ENCODE results near the gene CST4. TPM values are rescaled to one million over a fixed set of nuclear protein-coding genes. Genes with fewer than 3 reads are reported as not detected.
A peak's percentile ranks its signal among the peaks of the same experiment; 100 is the strongest.

The CST4 gene
- total RNA-seq, 2 donors from 2014 or later = not detected

DNA sequence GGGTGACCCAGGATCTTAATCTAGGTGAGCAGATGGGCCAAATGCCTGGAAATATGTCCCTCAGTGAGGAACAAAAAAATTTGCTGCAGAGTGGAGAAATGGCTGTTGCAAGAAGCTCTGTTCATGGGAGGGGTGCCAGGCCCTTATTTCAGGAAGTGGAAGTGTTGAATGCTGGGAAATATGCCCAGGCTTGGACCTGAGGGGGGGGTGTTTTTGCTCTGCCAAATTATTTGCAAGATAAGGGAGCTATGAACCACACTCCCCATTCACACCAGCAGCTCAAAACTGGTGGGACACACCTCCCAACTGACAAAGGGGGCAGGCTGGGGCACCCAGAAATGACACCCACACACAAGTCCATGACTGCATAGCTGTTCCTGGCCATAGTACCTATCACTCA is 8.7 kb downstream of the CST4 start:
- Histone ChIP-seq H3K27ac (no peak overlapping the region), H3K9me3 (no peaks in the 10 kb centered on the region), H3K27me3 (no peaks in the 10 kb centered on the region), H3K4me1 (peaks cover 0 to 7% of the 10 kb centered on the region in 2 donors), H3K36me3 (no peaks in the 10 kb centered on the region), H3K4me3 (no peak overlapping the region)
- peak; percentile 60 for DNase-seq (ENCODE audit: low spot score)
- TF ChIP-seq, protein P1, sequence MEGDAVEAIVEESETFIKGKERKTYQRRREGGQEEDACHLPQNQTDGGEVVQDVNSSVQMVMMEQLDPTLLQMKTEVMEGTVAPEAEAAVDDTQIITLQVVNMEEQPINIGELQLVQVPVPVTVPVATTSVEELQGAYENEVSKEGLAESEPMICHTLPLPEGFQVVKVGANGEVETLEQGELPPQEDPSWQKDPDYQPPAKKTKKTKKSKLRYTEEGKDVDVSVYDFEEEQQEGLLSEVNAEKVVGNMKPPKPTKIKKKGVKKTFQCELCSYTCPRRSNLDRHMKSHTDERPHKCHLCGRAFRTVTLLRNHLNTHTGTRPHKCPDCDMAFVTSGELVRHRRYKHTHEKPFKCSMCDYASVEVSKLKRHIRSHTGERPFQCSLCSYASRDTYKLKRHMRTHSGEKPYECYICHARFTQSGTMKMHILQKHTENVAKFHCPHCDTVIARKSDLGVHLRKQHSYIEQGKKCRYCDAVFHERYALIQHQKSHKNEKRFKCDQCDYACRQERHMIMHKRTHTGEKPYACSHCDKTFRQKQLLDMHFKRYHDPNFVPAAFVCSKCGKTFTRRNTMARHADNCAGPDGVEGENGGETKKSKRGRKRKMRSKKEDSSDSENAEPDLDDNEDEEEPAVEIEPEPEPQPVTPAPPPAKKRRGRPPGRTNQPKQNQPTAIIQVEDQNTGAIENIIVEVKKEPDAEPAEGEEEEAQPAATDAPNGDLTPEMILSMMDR (IDR thresholded peaks at IDR 0.05) = no peak

DNA sequence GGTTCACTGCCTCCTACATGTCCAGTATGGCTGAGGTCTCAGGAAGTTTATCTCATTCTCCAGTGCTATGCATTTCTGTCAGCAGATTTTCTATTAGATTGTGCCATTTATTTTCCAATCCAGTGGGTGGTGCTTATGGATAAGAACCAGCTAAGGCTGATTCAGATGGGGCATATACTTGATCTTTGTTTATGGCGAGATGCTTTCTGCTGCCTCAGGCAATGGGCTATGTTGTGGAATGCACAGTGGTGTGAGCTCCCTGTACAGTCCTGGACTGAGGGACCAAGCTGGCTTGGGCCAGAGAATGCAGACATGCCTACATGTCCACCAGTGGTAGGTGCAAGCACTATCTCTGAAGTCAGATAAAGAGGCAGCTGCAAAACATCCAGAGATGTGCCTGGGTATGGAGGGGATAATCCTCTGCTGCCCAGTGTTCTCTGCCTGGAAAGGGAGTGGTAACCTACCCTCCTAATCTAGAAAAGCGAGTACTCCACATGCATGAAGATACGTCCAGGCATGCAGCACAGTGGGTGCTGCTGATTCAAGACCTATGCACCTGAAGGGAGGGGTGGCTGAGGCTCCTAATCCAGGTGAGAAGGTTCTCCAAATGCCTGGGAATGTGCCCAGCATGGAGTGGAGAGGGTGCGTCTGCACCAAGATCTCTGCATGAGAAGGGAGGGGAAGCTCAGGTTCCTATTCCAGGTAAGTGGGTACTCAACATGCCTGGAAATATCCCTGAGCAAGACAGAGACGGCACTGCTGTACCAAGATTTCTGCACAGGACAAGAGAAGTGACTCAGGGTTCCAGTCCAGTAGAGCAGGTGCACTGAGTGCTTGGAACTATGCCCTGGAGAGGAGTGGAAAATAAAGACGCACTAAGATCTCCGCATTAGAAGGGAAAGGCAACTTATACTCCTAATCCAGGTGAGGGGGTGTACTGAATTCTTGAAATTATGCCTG is 9.4 kb downstream of the CST4 start:
- TF ChIP-seq, protein P1 (IDR thresholded peaks at IDR 0.05) = no peak
- DNase-seq (ENCODE audit: low spot score) = peak; percentile 40
- Histone ChIP-seq H3K9me3 (no peaks in the 10 kb centered on the region), H3K4me1 (peaks cover 0 to 7% of the 10 kb centered on the region in 2 donors), H3K27me3 (no peaks in the 10 kb centered on the region), H3K27ac (no peak overlapping the region), H3K36me3 (no peaks in the 10 kb centered on the region), H3K4me3 (no peak overlapping the region)

DNA sequence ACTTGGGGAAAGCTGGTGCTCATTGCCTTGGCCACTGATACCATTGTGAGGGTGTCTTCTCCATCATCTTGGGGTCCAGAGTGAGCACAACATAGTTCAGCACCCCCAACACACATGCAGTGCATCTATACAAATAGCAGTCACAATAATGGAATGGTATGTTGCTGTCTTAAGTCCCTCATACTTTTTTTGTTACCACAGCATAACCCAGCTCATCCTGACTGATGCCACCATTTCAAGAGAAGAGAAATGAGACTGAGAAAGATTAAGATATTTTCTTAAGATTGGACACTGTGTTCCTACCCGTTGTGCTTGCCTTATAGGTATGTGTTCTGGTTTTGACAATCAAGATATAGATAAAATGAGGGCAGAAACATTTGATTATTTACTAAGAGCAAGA is 15.6 kb downstream of the CST4 start:
- no peak for DNase-seq (ENCODE audit: low spot score)
- no peaks in the 10 kb centered on the region for H3K36me3 ChIP-seq
- TF ChIP-seq, protein P1 (IDR thresholded peaks at IDR 0.05) = no peak
- no peaks in the 10 kb centered on the region for H3K27me3 ChIP-seq
- no peak overlapping the region for H3K4me3 ChIP-seq
- H3K27ac ChIP-seq = no peak overlapping the region
- H3K4me1 ChIP-seq = no peaks in the 10 kb centered on the region
- H3K9me3 ChIP-seq = no peaks in the 10 kb centered on the region

DNA sequence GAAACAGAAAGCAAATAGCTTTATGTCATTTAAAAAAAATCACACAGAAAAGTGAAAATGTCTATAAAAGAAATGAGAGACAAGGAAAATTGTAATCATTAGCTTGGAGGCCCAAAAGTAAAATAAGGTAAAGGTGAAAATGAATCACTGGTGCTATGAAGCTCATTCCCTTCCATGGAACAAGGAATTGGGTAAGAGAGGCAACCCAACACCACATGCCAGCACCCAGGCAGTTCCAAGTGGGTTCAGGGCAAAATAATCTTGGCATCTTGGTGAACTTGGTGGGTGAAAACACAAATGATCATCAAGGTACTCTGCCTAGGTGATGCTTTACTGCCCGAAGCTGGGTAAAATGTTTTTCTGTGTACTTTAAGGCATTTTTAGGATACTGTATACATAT is 16.7 kb downstream of the CST4 start:
- no peak overlapping the region for H3K27ac ChIP-seq
- no peaks in the 10 kb centered on the region for H3K9me3 ChIP-seq
- no peaks in the 10 kb centered on the region for H3K36me3 ChIP-seq
- TF ChIP-seq, protein P1 (IDR thresholded peaks at IDR 0.05) = no peak
- no peak overlapping the region for H3K4me3 ChIP-seq
- no peaks in the 10 kb centered on the region for H3K27me3 ChIP-seq
- DNase-seq (ENCODE audit: low spot score) = no peak
- no peaks in the 10 kb centered on the region for H3K4me1 ChIP-seq

- Histone ChIP-seq H3K27ac (no peak overlapping the region), H3K9me3 (no peaks in the 10 kb centered on the region), H3K4me1 (no peaks in the 10 kb centered on the region), H3K4me3 (no peak overlapping the region), H3K27me3 (no peaks in the 10 kb centered on the region), H3K36me3 (no peaks in the 10 kb centered on the region)
- TF ChIP-seq, protein P1 (IDR thresholded peaks at IDR 0.05) = no peak
- no peak for DNase-seq (ENCODE audit: low spot score)
Observed at GRCh38 chr20:23671479-23671878, 17.4 kb downstream of the CST4 start.

Data from right atrium auricular region (tissue), 2 donors.